ENCODE measurements around the gene HOXB6.

HOXB6 gene

GRCh38 chr17:48593840-48594537 lies 10.8 kb downstream of the HOXB6 start:
- peak; percentile 65 for DNase-seq (ENCODE audit: low read depth)

GRCh38 chr17:48593126-48593829 lies 11.5 kb downstream of the HOXB6 start, which contains the start of gene HOXB5:
Gene HOXB5 (minus strand): TSS chr17:48593779. CDS start chr17:48593682, 97 bp downstream.
- DNase-seq (ENCODE audit: low read depth), result no peak

GRCh38 chr17:48592577-48592976 lies 12.2 kb downstream of the HOXB6 start:
- DNase-seq (ENCODE audit: low read depth), result no peak

GRCh38 chr17:48592057-48592514 lies 12.7 kb downstream of the HOXB6 start:
- DNase-seq (ENCODE audit: low read depth), result no peak

GRCh38 chr17:48591255-48592056 lies 13.3 kb downstream of the HOXB6 start:
- DNase-seq (ENCODE audit: low read depth), result no peak

GRCh38 chr17:48590607-48591161 lies 14.1 kb downstream of the HOXB6 start:
- DNase-seq (ENCODE audit: low read depth), result no peak

GRCh38 chr17:48589831-48590606 lies 14.8 kb downstream of the HOXB6 start, which contains the start of gene HOXB3:
Gene HOXB3 (minus strand): TSS chr17:48590241. CDS start chr17:48552474, 37,767 bp downstream.
- DNase-seq (ENCODE audit: low read depth), result no peak

- no peak for DNase-seq (ENCODE audit: low read depth)
Observed at GRCh38 chr17:48589060-48589830, 15.5 kb downstream of the HOXB6 start.

- DNase-seq (ENCODE audit: low read depth), result no peak
Observed at GRCh38 chr17:48588528-48588927, 16.3 kb downstream of the HOXB6 start.

- no peak for DNase-seq (ENCODE audit: low read depth)
Observed at GRCh38 chr17:48588074-48588415, 16.7 kb downstream of the HOXB6 start.

GRCh38 chr17:48587276-48588073 lies 17.3 kb downstream of the HOXB6 start:
- DNase-seq (ENCODE audit: low read depth), result no peak

- DNase-seq (ENCODE audit: low read depth), result no peak
Observed at GRCh38 chr17:48586355-48587258, 18.2 kb downstream of the HOXB6 start.

- no peak for DNase-seq (ENCODE audit: low read depth)
Observed at GRCh38 chr17:48584223-48584741, 20.5 kb downstream of the HOXB6 start.

- DNase-seq (ENCODE audit: low read depth), result no peak
Observed at GRCh38 chr17:48583708-48584222, 21.0 kb downstream of the HOXB6 start.

GRCh38 chr17:48582750-48583069 lies 22.1 kb downstream of the HOXB6 start:
- DNase-seq (ENCODE audit: low read depth), result no peak

- no peak for DNase-seq (ENCODE audit: low read depth)
Observed at GRCh38 chr17:48579760-48580554, 24.8 kb downstream of the HOXB6 start.

GRCh38 chr17:48579471-48579759 lies 25.4 kb downstream of the HOXB6 start:
- no peak for DNase-seq (ENCODE audit: low read depth)
